Measurements from ENCODE around the gene HAVCR2. TPM values are rescaled to one million over a fixed set of nuclear protein-coding genes. Genes with fewer than 3 reads are reported as not detected.

Gene HAVCR2
- total RNA-seq, 1 donor from 2014 or later: 0.37 TPM

DNA sequence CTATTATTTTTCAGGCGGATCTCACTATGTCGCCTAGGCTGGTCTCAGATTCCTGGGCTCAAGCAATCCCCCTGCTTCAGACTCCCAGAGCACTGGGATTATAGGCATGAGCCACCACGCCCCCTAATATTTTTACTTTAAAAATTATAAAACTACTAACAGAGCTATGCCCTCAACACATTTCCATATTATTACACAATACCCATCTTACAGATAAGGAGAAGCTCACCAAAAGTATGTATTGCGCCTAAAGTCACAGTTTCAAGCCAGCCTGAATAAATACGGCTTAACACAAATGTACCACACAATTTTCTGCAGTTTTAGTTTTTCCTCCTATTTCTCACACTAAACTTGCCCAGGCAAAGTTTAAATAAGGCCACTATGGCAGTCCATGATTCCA, 40.1 kb downstream of the HAVCR2 start:
- Mint-ChIP-seq H3K27ac (no peak overlapping the region), H3K9me3 (no peaks in the 10 kb centered on the region), H3K4me3 (no peak overlapping the region), H3K4me1 (no peaks in the 10 kb centered on the region), H3K27me3 (ENCODE audit: insufficient read depth, low read depth) (peaks cover 4% of the 10 kb centered on the region), H3K36me3 (no peaks in the 10 kb centered on the region)
- Histone ChIP-seq H2AFZ (replicated peaks) (no peak overlapping the region), H3K4me2 (no peak overlapping the region), H4K20me1 (ENCODE audit: low read depth) (no peaks in the 10 kb centered on the region), H3K36me3 (no peaks in the 10 kb centered on the region), H3K27ac (no peak overlapping the region), H3K9ac (no peak overlapping the region), H3K79me2 (ENCODE audit: low read depth) (no peaks in the 10 kb centered on the region), H3F3A (ENCODE audit: low read depth) (no peaks in the 10 kb centered on the region), H3K27me3 (no peaks in the 10 kb centered on the region), H3K4me1 (no peaks in the 10 kb centered on the region), H3K9me3 (ENCODE audit: low read depth) (no peaks in the 10 kb centered on the region), H3K4me3 (no peak overlapping the region)
- DNase-seq (ENCODE audit: low spot score): no peak
- TF ChIP-seq EZH2phosphoT487 (IDR thresholded peaks at IDR 0.05): no peak
- no peak for TF ChIP-seq EZH2 (IDR thresholded peaks at IDR 0.05)
- TF ChIP-seq, protein P1, sequence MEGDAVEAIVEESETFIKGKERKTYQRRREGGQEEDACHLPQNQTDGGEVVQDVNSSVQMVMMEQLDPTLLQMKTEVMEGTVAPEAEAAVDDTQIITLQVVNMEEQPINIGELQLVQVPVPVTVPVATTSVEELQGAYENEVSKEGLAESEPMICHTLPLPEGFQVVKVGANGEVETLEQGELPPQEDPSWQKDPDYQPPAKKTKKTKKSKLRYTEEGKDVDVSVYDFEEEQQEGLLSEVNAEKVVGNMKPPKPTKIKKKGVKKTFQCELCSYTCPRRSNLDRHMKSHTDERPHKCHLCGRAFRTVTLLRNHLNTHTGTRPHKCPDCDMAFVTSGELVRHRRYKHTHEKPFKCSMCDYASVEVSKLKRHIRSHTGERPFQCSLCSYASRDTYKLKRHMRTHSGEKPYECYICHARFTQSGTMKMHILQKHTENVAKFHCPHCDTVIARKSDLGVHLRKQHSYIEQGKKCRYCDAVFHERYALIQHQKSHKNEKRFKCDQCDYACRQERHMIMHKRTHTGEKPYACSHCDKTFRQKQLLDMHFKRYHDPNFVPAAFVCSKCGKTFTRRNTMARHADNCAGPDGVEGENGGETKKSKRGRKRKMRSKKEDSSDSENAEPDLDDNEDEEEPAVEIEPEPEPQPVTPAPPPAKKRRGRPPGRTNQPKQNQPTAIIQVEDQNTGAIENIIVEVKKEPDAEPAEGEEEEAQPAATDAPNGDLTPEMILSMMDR (IDR thresholded peaks at IDR 0.05): no peak

- DNase-seq (ENCODE audit: low spot score): no peak
- Histone ChIP-seq H3K36me3 (no peaks in the 10 kb centered on the region), H3F3A (ENCODE audit: low read depth) (no peaks in the 10 kb centered on the region), H3K4me3 (no peak overlapping the region), H3K9ac (no peak overlapping the region), H2AFZ (replicated peaks) (no peak overlapping the region), H4K20me1 (ENCODE audit: low read depth) (no peaks in the 10 kb centered on the region), H3K9me3 (ENCODE audit: low read depth) (no peaks in the 10 kb centered on the region), H3K27me3 (no peaks in the 10 kb centered on the region), H3K79me2 (ENCODE audit: low read depth) (no peaks in the 10 kb centered on the region), H3K4me1 (no peaks in the 10 kb centered on the region), H3K27ac (no peak overlapping the region), H3K4me2 (no peak overlapping the region)
- Mint-ChIP-seq H3K27me3 (ENCODE audit: insufficient read depth, low read depth) (peaks cover 4% of the 10 kb centered on the region), H3K4me1 (no peaks in the 10 kb centered on the region), H3K36me3 (no peaks in the 10 kb centered on the region), H3K27ac (no peak overlapping the region), H3K4me3 (no peak overlapping the region), H3K9me3 (no peaks in the 10 kb centered on the region)
- TF ChIP-seq, protein P1 (IDR thresholded peaks at IDR 0.05): no peak
- TF ChIP-seq EZH2 (IDR thresholded peaks at IDR 0.05) (no peak), EZH2phosphoT487 (IDR thresholded peaks at IDR 0.05) (no peak)
Observed at GRCh38 chr5:157068339-157068738, 40.5 kb downstream of the HAVCR2 start.

DNA sequence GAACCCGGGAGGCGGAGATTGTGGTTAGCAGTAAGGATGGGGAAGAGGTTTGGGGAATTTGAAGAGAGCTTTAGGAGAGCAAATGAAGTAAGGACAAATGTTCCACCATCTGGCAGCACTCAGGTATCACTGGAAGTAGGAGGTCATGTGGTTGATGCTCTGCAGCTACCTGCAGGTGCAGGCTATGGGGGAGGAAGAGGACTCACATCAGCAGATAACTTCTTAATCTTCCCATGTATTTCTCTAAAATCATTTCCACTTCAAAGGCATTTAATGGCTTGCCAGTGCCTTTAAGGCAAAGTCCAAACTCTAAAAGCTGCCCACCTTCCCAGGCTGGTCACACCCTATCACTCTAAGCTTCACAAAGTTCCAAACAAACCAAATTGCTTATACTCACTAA, 41.8 kb downstream of the HAVCR2 start:
- no peak overlapping the region for H3K27ac ChIP-seq
- H3K4me3 ChIP-seq: no peak overlapping the region
- H3K79me2 ChIP-seq (ENCODE audit: low read depth): no peaks in the 10 kb centered on the region
- H3K9ac ChIP-seq: no peak overlapping the region
- H3K9me3 ChIP-seq (ENCODE audit: low read depth): no peaks in the 10 kb centered on the region
- TF ChIP-seq, protein P1 (IDR thresholded peaks at IDR 0.05): no peak
- no peaks in the 10 kb centered on the region for H3K36me3 Mint-ChIP-seq
- H3K27ac Mint-ChIP-seq: no peak overlapping the region
- no peaks in the 10 kb centered on the region for H3K4me1 Mint-ChIP-seq
- H3K27me3 Mint-ChIP-seq (ENCODE audit: insufficient read depth, low read depth): peaks cover 4% of the 10 kb centered on the region
- H3K4me2 ChIP-seq: no peak overlapping the region
- H3K36me3 ChIP-seq: no peaks in the 10 kb centered on the region
- H3K4me1 ChIP-seq: no peaks in the 10 kb centered on the region
- H3K27me3 ChIP-seq: no peaks in the 10 kb centered on the region
- no peak overlapping the region for H3K4me3 Mint-ChIP-seq
- no peak overlapping the region for H2AFZ ChIP-seq (replicated peaks)
- no peaks in the 10 kb centered on the region for H4K20me1 ChIP-seq (ENCODE audit: low read depth)
- DNase-seq (ENCODE audit: low spot score): no peak
- H3F3A ChIP-seq (ENCODE audit: low read depth): no peaks in the 10 kb centered on the region
- H3K9me3 Mint-ChIP-seq: no peaks in the 10 kb centered on the region

DNA sequence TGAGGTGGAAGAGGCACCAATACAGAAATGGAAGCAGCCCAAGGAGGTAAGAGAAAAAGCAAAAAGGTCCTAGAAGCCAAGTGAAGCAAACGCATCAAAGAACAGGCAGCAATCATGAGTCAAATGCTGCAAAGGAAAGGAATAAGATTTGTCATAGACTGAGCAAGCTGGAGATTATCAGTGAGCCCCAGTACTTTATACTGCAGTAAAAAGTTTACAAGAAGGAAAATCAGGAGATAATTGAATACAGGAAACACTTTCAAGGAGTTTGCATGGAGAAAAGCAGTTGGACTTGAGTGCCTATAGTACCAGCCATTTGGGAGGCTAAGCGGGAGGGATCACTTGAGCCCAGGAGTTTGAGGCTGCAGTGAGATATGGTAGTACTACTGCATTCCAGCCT, 42.8 kb downstream of the HAVCR2 start:
- H2AFZ ChIP-seq (replicated peaks): no peak overlapping the region
- no peaks in the 10 kb centered on the region for H3F3A ChIP-seq (ENCODE audit: low read depth)
- H3K9me3 Mint-ChIP-seq: no peaks in the 10 kb centered on the region
- no peaks in the 10 kb centered on the region for H3K9me3 ChIP-seq (ENCODE audit: low read depth)
- no peak for DNase-seq (ENCODE audit: low spot score)
- H3K4me2 ChIP-seq: no peak overlapping the region
- H3K4me1 ChIP-seq: no peaks in the 10 kb centered on the region
- TF ChIP-seq EZH2phosphoT487 (IDR thresholded peaks at IDR 0.05) (no peak), EZH2 (IDR thresholded peaks at IDR 0.05) (no peak)
- TF ChIP-seq, protein P1 (IDR thresholded peaks at IDR 0.05): no peak
- H3K27me3 ChIP-seq: no peaks in the 10 kb centered on the region
- peaks cover 4% of the 10 kb centered on the region for H3K27me3 Mint-ChIP-seq (ENCODE audit: insufficient read depth, low read depth)
- H3K79me2 ChIP-seq (ENCODE audit: low read depth): no peaks in the 10 kb centered on the region
- no peaks in the 10 kb centered on the region for H4K20me1 ChIP-seq (ENCODE audit: low read depth)
- no peak overlapping the region for H3K27ac ChIP-seq
- H3K4me3 Mint-ChIP-seq: no peak overlapping the region
- H3K4me1 Mint-ChIP-seq: no peaks in the 10 kb centered on the region
- H3K36me3 Mint-ChIP-seq: no peaks in the 10 kb centered on the region
- no peak overlapping the region for H3K27ac Mint-ChIP-seq
- H3K4me3 ChIP-seq: no peak overlapping the region
- no peaks in the 10 kb centered on the region for H3K36me3 ChIP-seq
- no peak overlapping the region for H3K9ac ChIP-seq

Data from neural progenitor cell (in vitro differentiated cells).